Fibroblast of peridontal ligament (primary cell): ENCODE results near the gene ADORA1.

Experiments used
- DNase-seq: peaks from one replicate; pipeline ENCODE4 v3.0.0-alpha.2; 2010; ENCODE audit errors: extremely low read depth

Gene ADORA1

GRCh38 chr1:203173011-203173555 lies 45.6 kb downstream of the ADORA1 start:
- DNase-seq = no peak

GRCh38 chr1:203173566-203173965 lies 46.0 kb downstream of the ADORA1 start:
- DNase-seq = no peak

- no peak for DNase-seq
These were observed 46.9 kb downstream of the ADORA1 start for GRCh38 chr1:203174324-203174985.

- DNase-seq = no peak
These were observed 47.8 kb downstream of the ADORA1 start, which contains the start of gene MYBPH for GRCh38 chr1:203175237-203175826. Gene MYBPH, minus strand, starts transcription at chr1:203175826. Its CDS starts 71 bp downstream, at chr1:203175755.

GRCh38 chr1:203175827-203176241 lies 48.3 kb downstream of the ADORA1 start:
- no peak for DNase-seq

GRCh38 chr1:203176273-203177035 lies 48.9 kb downstream of the ADORA1 start:
- DNase-seq = no peak

GRCh38 chr1:203177036-203177405 lies 49.5 kb downstream of the ADORA1 start:
- DNase-seq = no peak

GRCh38 chr1:203177470-203178039 lies 50.0 kb downstream of the ADORA1 start:
- DNase-seq = peak; percentile 17

GRCh38 chr1:203178083-203178482 lies 50.6 kb downstream of the ADORA1 start:
- no peak for DNase-seq

GRCh38 chr1:203178821-203179666 lies 51.5 kb downstream of the ADORA1 start:
- no peak for DNase-seq

- no peak for DNase-seq
These were observed 52.1 kb downstream of the ADORA1 start for GRCh38 chr1:203179667-203180005.

- DNase-seq = no peak
These were observed 53.2 kb downstream of the ADORA1 start for GRCh38 chr1:203180611-203181330.

GRCh38 chr1:203181586-203182386 lies 54.3 kb downstream of the ADORA1 start:
- DNase-seq = no peak

- no peak for DNase-seq
These were observed 54.9 kb downstream of the ADORA1 start for GRCh38 chr1:203182387-203182953.

GRCh38 chr1:203183828-203184227 lies 56.3 kb downstream of the ADORA1 start:
- no peak for DNase-seq

GRCh38 chr1:203184467-203184866 lies 56.9 kb downstream of the ADORA1 start:
- DNase-seq = no peak

GRCh38 chr1:203185061-203185461 lies 57.5 kb downstream of the ADORA1 start:
- no peak for DNase-seq

GRCh38 chr1:203185585-203185984 lies 58.1 kb downstream of the ADORA1 start:
- no peak for DNase-seq

- DNase-seq = no peak
These were observed 58.5 kb downstream of the ADORA1 start for GRCh38 chr1:203186091-203186445.
